ENCODE measurements around the gene LRMDA.

- TF ChIP-seq, protein P1, sequence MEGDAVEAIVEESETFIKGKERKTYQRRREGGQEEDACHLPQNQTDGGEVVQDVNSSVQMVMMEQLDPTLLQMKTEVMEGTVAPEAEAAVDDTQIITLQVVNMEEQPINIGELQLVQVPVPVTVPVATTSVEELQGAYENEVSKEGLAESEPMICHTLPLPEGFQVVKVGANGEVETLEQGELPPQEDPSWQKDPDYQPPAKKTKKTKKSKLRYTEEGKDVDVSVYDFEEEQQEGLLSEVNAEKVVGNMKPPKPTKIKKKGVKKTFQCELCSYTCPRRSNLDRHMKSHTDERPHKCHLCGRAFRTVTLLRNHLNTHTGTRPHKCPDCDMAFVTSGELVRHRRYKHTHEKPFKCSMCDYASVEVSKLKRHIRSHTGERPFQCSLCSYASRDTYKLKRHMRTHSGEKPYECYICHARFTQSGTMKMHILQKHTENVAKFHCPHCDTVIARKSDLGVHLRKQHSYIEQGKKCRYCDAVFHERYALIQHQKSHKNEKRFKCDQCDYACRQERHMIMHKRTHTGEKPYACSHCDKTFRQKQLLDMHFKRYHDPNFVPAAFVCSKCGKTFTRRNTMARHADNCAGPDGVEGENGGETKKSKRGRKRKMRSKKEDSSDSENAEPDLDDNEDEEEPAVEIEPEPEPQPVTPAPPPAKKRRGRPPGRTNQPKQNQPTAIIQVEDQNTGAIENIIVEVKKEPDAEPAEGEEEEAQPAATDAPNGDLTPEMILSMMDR (IDR thresholded peaks at IDR 0.05) = no peak
- TF ChIP-seq POLR2A (IDR thresholded peaks at IDR 0.05) = no peak
Observed at GRCh38 chr10:75502389-75502788, 71.0 kb downstream of the LRMDA start.
